HK-2 (cell line): ENCODE results near the gene ST3GAL5.
"Not testable (repeated sequence)": the region's sequence is repeated elsewhere in the genome, so short reads cannot be mapped to it uniquely, and the experiment has no call there.

Experiments
- DNase-seq: peaks from one replicate; pipeline ENCODE4 v3.0.0-alpha.2; 2018; ENCODE audit not compliant: unreplicated experiment

The ST3GAL5 gene

GRCh38 chr2:85893428-85894258 is 4.9 kb upstream of the ST3GAL5 start:
- peak; percentile 26 for DNase-seq

- DNase-seq, result no peak
Measured at GRCh38 chr2:85892216-85892944, 3.6 kb upstream of the ST3GAL5 start.

- DNase-seq, result no peak
Measured at GRCh38 chr2:85890522-85891176, 1.9 kb upstream of the ST3GAL5 start.

- DNase-seq, result no peak
Measured at GRCh38 chr2:85889627-85890281, 964 bp upstream of the ST3GAL5 start.

GRCh38 chr2:85888020-85888683 is 638 bp downstream of the ST3GAL5 start:
- peak; percentile 13 for DNase-seq

- DNase-seq, result peak; percentile 28
Measured at GRCh38 chr2:85887566-85888019, 1.2 kb downstream of the ST3GAL5 start.

- peak; percentile 65 for DNase-seq
Measured at GRCh38 chr2:85886590-85886989, 2.2 kb downstream of the ST3GAL5 start.

GRCh38 chr2:85886141-85886540 is 2.6 kb downstream of the ST3GAL5 start:
- no peak for DNase-seq

- not testable (repeated sequence) for DNase-seq
Measured at GRCh38 chr2:85881781-85882180, 7.0 kb downstream of the ST3GAL5 start.

GRCh38 chr2:85880716-85881328 is 8.0 kb downstream of the ST3GAL5 start:
- DNase-seq, result not testable (repeated sequence)

- no peak for DNase-seq
Measured at GRCh38 chr2:85878719-85879370, 9.9 kb downstream of the ST3GAL5 start.

- DNase-seq, result no peak
Measured at GRCh38 chr2:85875350-85876050, 13.3 kb downstream of the ST3GAL5 start.

- no peak for DNase-seq
Measured at GRCh38 chr2:85873679-85874078, 15.1 kb downstream of the ST3GAL5 start.

GRCh38 chr2:85872536-85873161 is 16.1 kb downstream of the ST3GAL5 start:
- DNase-seq, result no peak

- no peak for DNase-seq
Measured at GRCh38 chr2:85871494-85872164, 17.2 kb downstream of the ST3GAL5 start.

- no peak for DNase-seq
Measured at GRCh38 chr2:85868822-85869221, 20.0 kb downstream of the ST3GAL5 start.

- no peak for DNase-seq
Measured at GRCh38 chr2:85867556-85868292, 21.1 kb downstream of the ST3GAL5 start.

- DNase-seq, result no peak
Measured at GRCh38 chr2:85867121-85867520, 21.7 kb downstream of the ST3GAL5 start.
